GM04503 (cell line): Measurements from ENCODE around the gene UBE2E2.
A peak's percentile ranks its signal among the peaks of the same experiment; 100 is the strongest.

Experiments used
- DNase-seq: peaks from one replicate; pipeline ENCODE4 v3.0.0-alpha.2; 2012; ENCODE audit warnings: low read depth

UBE2E2 gene

DNA sequence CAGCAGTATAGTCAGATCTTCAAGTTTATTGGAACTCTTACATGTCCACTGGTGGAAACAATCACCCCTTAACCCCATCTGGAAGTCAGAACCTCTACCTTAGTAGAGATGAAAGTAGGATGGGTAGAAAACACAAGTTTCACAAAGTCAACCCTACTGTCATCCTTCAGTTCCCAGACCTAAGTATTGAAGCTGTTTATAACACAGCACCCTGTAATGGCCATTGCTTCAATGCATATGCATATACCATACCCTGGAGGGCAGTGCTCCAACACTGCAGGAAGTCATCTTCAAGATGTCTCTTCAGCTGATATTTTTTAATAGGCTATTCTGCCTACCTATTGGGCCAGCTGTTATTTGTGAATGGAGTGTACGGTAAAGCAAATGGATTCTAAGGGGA, 241.3 kb downstream of the UBE2E2 start:
- no peak for DNase-seq

DNA sequence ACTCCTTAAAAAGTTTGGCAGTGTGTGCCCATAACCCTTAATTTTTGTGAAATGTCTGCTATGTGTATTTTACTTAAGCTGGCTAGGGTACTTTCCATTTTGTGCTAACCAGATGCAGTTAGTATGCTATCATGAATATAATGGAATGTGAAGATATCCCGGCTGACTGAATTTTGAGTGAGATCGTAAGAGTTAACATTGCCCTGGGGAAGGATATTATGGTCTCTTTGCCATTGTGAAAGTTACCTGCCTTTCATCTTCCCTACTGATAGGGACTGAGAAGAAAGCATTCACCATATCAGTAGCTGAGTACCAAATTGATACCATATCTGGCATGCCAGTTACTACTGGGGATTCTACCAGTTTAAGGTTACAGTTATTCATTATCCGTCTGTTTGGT, 243.2 kb downstream of the UBE2E2 start:
- no peak for DNase-seq

DNA sequence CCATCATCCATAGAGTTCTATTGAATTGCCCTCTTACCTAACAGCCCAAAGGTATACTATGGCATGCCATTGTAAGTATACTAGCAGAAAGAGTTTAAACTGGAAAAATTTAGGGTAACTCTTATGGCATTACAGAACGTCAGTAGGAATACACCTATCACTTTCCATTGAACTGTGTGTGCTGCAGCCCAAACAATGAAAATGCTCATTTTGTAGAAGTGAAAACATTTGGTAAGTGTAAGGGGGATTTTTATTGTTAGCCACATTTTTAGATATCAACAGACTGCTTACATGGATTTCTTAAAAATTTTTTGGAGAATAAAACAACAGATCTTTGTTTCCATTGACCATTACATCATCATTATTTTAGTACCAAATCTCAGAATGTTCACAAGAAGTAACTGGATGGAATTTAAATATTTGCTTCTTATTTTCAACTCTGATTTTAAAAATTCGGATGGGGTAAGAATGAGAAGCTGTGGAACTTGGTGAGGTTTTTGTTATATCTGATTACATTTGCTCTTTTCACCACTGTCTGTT, 245.9 kb downstream of the UBE2E2 start:
- DNase-seq: no peak

DNA sequence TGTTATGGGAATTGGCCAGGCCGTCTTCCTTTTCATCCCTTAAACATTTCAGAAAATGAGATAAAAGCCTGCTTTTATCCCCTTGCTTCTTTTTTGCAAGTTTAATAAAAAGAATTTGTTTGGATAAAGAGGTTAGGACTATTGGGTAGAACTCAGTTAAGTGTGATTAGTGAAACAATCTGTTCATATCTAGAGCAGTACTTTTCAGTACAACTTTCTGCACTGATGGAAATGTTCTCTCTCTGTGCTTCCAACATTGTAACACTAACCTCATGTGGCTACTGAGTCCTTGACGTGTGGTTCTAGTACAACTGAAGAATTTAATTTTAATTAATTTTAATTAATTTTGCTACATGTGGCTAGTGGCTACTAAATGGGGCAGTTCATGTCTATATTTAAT, 246.9 kb downstream of the UBE2E2 start:
- DNase-seq: no peak

DNA sequence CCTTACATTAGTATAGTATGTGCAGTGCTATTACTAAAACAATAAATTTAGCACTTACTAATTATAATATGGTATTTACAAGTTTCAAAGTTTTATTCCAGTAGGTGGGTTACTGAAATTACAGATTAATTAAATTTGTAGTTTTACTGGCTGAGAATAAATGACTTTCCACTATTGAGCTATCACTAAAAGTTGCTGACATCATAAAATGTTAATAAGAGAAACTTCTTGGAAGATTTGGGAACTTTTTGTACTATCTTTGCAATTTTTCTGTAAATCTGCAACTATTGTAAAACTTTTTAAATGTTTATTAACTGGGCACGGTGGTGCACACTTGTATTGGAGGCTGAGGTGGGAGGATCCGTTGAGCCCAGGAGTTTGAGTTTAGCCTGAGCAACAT, 247.7 kb downstream of the UBE2E2 start:
- DNase-seq: no peak

DNA sequence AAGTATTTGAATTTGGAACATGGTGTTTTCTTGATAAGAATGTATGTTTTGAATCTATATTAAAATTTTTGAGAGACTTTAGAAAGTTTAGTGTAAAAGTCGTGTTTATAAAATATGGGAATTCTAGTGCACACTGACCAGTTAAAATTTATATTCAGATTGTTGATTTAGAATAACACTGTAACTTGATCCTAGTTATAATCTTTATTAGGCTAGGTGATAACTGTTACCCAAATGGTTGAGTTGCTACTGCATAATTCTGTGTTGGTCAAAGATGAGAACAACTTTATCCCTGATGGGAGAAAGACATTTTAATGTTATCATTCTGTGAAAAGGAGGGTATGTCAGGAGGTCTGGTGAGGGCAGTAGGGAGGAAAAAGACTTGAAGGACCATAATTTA, 249.3 kb downstream of the UBE2E2 start:
- no peak for DNase-seq

DNA sequence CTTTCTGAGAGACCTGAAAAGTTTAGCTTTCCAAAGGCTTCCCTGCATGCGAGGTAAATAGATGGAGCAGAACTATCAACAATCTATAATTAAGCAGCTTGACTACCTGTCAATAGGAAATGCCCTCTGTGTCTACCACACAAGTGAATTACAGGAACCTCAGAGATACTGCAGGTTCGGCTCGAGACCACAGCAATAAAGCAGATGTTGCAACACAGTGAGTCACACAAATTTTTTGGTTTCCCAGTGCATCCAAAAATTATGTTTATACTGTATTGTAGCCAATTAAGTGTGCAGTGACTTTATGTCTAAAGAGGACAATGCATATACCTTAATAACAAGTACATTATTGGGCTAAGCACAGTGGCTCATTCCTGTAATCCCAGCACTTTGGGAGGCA, 252.0 kb downstream of the UBE2E2 start:
- DNase-seq: peak; percentile 53

DNA sequence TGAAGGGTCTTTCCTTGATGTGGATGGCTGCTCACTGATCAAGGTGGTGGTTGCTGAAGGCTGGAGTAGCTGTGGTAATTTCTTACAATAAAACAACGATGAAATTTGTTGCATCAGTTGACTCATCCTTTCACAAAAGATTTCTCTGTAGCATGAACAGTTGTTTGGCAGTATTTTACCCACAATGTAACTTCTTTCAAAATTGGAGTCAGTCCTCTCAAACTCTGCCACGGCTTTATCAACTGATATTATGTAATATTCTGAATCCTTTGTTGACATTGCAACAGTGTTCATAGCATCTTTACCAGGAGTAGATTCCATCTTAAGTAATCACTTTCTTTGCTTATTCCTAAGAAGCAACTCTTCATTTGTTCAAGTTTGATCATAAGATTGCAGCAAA, 252.6 kb downstream of the UBE2E2 start:
- DNase-seq: peak; percentile 87

DNA sequence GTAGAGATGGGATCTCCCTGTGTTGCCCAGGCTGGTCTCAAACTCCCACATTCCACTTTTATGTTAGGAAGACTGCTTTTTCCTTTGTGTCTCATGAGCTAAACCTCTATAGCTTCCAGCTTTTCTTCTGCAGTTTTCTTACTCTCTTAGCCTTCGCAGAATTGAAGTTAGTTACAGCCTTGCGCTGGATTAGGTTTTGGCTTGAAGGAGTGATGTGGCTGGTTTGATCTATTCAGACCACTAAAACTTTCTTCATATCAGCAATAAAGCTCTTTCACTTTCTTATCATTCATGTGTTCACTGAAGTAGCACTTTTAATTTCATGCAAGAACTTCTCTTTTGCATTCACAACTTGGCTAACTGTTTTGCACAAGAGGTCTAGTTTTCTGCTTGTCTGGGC, 254.6 kb downstream of the UBE2E2 start:
- DNase-seq: no peak

DNA sequence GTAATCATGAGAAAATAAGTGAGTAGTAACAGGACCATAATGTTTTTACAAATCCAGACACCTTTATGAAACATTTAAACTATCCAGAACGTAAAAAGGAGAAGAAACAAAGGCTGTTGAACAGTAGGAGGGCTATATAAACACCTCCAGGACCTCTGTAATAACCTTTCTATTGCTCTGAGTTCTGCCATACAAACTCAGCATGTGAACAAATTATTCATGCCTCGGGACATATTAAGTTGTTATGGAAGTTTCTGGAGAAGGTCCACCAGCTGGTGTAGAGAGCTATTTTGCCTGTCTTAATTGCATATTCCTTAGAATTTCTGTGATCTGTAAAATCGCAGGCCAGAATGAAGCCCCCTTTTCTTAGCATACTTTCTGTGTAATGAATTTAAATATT, 256.3 kb downstream of the UBE2E2 start:
- no peak for DNase-seq

DNA sequence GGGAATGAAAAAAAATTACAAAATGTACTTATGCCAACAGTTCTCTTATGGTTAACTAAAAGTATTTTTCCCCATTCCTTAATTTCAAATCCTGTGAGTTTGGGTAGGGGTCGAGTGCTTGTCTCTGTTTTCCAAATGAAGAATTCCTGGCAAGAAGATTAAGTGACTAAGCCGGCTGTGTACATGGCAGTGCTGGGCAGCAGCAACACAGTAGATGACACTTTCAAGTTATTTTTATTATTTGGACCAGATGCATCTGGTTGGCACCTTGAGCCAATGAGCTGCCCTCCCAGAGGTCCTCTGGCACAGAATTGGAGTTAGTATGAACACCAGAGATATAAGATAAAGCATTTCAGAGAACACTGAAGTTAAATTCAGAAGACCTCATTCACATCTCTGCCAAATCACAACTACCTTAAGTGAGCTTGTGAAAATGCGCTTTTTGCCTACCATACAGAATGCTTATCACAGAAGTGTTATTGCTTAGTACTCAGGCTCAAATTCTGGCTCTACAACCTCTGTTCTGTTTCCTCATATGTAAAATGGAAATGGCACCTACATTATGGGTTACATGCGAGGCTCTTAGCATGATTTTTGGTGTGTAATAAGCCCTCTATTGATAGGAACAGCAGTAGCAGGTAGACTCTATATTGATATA, 256.9 kb downstream of the UBE2E2 start:
- no peak for DNase-seq

DNA sequence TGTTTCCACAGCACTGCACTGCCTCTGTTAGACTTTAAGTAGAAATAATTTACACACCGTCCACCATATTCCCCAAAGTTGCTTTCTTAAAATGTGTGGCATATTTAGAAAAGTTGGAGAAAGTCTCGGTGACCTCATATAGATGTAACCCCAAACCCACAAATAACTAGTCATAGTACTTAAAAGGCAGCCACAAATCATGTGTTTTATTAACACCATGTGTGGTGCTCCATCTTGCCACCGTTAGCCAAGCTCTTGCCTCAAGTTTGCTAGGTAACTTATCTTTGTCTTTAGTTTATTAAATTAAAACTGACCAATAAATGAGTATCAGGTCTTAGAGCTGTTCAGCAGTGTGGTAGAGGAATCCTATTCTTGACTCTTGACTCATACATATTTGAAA, 257.9 kb downstream of the UBE2E2 start:
- DNase-seq: no peak

DNA sequence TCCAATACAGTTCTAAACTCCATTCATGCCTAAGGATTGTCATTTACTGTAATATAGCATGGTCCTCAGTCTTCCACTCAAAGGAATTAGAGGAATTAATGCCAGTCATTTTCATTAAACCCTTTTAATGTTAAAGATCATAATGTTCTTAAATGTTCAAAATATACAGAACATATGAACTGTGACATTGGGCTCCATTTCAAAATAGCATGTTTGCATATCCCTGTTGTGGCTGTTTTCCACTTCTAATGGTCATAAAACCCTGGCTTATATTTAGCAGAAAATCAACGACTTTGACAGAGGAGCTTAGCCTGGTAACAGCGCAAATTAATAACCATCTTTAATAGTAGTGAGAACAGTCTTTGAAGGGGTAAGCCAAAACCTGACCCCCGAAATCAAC, 260.7 kb downstream of the UBE2E2 start:
- DNase-seq: no peak

DNA sequence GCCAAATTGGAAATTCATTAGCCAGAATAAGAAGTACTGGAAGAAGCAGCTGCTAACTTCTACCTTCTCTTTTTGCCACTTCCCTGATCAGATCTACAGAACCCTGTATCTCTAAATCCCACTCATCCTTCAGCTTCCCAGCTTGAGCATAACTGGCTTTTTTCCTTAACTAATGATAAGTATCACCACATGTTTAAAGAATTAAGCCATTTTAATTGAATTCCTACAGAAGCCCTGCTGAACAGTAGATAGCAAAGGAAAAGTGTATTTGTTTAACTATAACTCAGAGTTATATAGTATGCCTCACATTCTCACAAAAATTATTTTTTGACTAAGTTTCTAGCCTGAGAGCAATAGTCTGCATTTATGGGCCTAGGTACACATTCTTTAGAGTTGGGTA, 262.4 kb downstream of the UBE2E2 start:
- DNase-seq: no peak

DNA sequence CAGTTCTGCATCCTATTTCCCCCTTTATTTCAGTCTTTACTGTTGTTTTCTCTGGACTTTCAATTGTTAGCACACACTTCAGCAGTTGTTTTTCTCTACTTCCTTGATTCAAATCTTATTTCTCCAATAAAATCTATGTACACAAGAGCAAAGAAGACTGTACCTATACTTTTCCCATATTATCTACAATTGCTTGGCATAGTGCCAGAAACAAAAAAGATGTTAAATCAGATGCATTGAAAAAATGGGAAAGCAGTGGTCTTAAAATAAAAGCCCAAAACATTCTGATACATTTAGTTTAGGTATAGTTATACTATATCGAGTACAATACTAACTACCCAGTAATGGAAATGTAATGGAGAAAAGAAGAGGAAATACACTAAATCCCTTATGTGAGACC, 265.1 kb downstream of the UBE2E2 start:
- DNase-seq: no peak

DNA sequence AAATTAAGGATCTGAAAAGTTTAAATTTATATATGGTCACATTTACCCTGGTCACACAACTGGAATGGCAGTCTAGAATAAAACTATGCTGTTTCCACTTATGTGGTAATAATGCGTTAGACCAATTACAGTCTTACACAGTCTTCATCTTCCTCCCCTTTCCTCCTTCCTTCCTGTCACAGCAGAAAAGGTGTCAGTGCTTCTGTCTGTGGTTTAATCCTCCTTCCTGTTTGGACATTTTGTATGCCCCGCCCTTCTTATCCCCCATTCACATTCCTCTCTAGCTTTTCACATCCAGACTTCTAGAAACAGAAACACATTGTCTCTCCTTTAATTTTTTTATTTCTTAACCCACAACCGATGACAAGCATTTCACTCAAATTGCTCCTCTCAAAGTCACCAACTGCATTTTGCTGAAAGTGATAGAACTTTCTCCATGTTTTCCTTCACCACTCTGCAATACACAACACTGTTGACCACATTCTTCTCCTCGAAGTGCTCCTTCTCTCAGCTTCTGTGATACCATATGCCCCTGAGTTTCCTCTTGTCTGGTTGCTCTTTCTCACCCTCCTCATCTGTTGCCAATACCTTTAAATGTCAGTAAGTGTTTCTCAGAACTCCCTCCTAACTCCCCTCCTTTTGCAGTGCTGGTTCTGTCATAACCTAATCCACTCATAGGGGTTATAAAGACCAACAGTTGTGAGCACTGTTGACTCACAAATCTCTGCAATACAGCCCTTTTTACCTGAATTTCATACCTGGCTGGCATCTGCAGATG, 271.6 kb downstream of the UBE2E2 start:
- DNase-seq: no peak

DNA sequence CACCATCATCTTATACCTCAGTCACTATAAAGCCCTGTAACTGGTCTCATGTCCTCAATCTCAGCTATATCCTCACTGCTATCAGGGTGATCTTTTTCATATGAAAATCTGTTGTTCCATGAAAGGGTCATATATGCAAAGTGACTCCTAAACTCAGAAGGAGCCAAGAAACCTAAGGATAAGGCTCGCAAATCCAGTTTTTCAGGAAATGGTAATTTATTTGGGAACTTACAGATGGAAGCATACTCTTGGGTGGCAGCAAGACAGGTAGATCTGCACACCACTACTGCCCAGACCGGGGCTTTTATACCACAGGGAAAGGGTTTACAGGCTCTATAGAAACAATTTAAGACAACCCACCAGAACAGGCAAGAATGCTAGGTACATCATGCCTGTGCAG, 272.3 kb downstream of the UBE2E2 start:
- no peak for DNase-seq

DNA sequence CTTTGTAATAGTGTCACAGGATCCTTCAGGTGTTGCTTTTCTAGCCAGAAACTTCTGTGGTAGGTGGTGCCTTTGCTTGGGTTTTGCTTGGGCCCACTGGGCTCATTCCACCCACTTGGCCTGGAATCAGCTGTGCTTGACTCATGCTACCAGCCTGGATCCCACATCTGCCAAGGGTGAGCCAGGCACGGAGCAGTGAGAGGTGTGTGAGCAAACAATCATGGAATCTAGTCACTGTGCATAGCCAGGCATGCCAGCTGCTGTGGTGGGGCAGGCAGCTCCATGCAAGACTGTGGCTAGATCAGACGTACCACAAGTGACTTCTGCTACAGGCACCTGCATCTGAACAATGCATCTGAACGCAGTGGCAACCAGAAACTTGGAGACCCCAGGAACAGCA, 275.9 kb downstream of the UBE2E2 start:
- no peak for DNase-seq

DNA sequence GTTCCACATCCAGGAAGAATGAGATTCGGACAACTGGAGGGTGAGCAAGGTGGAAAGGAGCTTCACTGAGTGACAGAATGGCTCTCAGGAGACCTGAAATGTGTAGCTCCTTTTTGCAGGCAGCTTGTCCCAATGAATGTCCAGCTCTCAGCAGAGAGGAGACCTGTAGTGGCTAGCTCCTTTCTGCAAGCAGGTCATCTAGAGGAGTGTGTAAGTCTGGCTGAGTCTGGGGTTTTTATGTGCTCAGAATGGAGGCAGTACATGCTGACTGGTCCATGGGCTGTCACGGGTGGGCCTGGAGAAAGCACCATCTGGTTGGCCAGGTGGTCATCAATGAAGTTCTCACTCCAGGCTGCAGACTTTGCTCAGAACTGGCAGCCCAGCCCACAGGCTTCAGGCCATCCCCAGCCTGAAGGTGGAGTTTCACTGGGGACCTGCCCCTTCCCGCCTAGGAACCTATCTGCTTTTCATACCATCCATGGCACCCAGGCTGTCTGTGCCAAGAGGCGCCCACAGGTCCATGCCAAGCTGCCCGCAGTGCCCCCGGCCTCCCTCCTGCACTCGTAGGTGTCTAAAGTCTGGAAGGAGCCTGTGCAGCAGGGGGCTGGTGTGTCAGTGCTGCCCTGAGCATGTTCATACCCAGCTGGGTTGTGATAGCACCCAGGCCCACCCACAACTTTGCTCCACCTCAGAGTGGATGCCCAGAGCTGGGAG, 276.6 kb downstream of the UBE2E2 start:
- no peak for DNase-seq

DNA sequence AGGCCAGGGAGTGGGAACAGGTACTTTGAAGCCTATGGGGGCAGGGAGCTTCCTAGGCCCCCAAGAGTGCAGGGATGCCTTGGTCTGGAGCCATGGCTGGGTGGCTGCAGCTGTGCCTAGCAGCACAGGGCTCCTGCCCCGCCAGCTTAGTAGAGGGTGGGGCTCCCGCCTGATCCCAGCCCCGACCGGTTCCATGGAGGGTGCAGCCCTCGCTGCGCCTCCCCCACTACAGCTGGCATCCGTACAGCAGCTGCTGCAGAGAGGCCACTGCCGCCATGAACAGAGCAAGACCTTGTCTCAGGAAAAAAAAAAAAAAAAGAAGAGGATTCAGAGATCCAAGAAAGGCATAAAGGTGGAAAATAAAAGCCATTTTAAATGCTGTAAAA, 277.2 kb downstream of the UBE2E2 start:
- no peak for DNase-seq

DNA sequence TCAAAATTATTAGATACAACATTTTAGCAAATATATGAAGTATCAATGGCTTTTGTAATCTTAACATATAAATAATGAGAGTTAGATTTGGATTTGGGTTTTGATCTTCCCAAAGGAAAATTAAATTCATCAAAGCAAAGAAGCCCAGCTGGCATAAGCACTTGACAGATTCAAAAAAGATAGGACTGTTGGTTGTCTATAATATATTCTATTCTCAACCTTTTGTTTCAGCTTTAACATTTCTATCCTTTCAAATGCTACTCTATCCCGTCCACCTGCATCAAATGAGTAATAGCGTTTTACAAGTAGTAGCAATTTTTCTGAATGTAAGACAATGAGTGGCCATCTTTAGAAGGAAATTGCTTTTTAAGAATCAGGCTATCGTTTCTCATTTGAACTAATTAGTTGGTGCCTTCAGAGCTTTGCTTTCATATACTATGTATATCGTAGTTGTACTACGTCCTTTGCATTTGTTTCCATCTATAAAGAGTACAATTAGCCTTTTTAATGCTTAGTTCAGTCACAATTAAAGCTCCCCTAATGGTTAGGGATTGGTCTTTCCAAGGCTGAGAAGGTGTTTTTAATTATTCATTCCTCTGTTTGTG, 278.0 kb downstream of the UBE2E2 start:
- DNase-seq: no peak

DNA sequence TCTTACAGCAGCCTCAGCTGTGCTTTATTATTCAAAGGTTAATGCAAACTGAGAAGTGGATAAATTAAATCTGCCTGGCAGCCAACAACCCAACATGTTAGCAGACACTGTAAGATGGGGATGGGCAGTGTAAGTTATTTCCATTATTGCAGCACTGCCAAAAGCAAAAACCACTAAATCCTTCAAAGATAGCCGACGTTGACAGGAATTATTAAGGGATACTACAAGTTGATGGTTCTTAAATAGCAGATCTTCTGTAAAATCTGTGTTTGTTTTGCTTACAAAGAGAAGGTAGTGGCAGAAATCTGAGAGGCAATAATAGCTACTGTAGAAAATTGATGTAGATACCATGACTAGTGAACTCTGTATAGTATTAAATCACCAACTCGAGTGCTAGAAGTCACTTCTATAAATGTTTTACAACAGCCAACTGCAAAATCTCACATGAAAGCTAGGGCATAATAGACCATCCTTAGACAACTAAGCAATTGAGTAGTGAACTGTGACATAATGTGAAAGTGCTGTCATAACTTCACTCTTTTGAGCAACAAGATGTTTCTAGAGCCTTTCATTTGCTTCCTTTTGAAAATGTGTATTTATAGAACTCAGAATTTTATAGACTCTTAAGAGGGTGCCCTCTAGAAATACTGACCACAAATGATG, 278.6 kb downstream of the UBE2E2 start:
- no peak for DNase-seq
